HL-60/S4 treated with phorbol 12-myristate 13-acetate at 8.2 ng/mL for 4 days and 3 days (cell line): Measurements from ENCODE around the gene KIF1B.

Experiments used
- in situ Hi-C: fragments of 300-500 bp; cut with MboI; formaldehyde crosslinking; loops from 2 replicates; pipeline ENCODE4 v1.15.0; 2022; ENCODE audit warnings: low sequenced_read_pairs

The KIF1B gene

GRCh38 chr1:10272274-10272673 is 61.9 kb downstream of the KIF1B start:
- in situ Hi-C loops = no loop called here

DNA sequence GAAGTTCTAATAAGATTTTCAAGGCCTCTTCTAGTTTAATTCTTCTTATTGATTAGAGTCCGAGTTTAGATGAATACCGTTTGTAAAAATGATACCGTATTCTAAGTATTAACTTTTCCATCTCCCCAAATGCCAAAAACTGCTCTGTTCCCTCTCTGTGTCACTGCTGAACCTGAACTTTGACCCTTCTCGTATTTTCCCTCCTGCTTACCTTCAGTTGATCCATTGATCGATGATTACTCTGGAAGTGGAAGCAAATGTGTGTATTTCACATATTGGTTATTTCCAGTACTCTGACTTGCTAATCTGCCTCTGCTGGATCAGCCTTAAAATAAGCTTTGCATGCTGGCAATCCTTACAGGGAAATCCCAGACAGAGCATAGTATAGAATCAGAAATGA is 68.5 kb downstream of the KIF1B start:
- in situ Hi-C loops = no loop called here

DNA sequence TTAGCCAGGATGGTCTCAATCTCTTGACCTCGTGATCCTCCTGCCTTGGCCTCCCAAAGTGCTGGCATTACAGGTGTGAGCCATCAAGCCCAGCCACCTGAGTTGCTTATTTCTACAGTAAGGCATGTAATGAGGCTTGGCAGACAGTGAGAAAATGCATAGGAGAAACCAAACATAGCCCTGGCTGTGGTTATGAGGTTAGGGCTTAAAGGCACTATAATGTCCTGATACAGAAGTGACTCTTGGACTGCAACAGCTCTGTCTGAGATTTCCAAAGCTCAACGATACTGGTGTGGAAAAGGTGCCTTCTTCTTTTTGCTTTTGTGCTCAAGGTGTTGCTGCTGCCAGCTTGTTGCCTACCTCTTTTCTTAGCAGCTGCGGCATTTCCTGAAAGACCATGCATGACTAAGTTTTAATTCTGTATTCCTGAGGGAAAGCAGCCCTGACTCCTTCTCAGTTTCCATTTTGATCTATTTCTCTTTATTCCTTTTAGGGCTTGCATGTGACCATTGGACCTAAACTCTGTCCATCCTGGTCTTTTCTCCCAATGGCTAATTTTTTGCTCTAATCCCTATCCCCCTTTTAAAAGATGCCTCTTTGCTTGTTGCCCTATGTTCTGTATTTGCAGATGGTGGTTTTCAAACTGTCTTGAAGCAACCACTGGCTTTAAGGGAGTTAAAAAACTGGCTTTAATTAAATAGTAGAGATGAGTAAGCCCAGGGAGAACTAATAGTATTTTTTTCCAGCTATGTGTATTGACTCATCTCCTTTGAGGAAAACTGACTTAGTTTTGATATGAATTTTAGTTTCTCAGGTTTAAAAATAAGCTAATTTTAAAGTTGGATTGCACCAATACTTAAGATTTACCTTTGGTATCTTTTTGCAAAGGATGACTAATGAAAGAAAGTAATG is 70.3 kb downstream of the KIF1B start:
- in situ Hi-C loops = no loop called here

- in situ Hi-C loops = no loop called here
Measured at GRCh38 chr1:10283318-10283984, 73.1 kb downstream of the KIF1B start.

- in situ Hi-C loops = no loop called here
Measured at GRCh38 chr1:10286244-10286643, 75.9 kb downstream of the KIF1B start.

DNA sequence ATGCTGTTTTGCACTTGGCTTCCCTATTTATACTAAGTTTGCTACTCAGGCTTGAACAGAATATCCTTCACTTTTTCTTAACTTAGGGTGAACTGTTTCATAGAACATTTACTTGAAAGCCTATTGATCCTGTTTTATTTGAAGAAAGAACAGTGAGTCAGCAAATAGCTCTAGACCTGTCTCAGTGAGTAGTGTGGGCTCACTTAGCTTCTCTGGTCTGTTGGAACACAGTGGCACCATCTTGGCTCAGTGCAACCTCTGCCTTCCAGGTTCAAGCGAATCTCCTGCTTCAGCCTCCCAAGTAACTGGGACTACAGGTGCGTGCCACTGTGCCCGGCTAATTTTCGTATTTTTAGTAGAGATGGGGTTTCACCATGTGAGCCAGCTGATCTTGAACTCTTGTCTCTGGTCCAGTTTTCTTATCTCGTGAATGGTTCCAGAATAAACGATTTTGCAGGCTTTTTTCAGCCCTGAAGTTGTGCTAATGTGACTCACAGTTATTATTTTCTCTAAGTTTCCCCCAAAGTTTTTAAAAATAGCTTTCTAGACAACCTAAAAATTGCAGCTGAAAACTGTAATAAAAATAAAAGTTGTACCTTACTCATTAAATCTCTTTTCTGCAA is 76.8 kb downstream of the KIF1B start:
- in situ Hi-C loops = no loop called here

GRCh38 chr1:10288029-10288615 is 77.8 kb downstream of the KIF1B start:
- in situ Hi-C loops = no loop called here

- in situ Hi-C loops = no loop called here
Measured at GRCh38 chr1:10291705-10292104, 81.3 kb downstream of the KIF1B start.

- in situ Hi-C loops = no loop called here
Measured at GRCh38 chr1:10292188-10292587, 81.8 kb downstream of the KIF1B start.

DNA sequence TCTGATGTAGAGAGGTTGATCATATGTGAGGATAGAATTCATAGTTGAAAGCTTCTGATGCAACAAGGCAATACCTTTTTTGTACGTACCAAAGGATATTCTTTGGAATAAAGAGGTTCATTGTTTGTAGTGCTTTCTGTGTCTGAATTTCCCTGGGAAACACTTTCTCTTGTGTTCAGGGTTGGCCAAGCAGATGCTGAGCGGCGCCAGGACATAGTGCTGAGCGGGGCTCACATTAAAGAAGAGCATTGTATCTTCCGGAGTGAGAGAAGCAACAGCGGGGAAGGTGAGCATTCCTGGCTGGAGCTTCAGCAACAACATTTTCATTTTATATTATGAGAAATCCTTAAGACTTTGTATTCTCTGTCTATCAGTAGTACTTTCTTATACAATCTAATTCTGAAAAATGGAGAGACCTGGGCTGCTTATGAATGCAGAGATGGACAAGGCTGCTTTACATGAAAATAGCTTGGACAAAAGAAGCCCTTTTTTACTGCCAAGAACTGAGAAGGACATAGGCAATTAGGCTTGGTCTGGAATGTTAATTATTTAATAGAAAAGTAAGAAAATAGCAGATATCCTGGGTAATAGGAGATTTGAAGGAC is 85.2 kb downstream of the KIF1B start:
- in situ Hi-C loops = no loop called here

DNA sequence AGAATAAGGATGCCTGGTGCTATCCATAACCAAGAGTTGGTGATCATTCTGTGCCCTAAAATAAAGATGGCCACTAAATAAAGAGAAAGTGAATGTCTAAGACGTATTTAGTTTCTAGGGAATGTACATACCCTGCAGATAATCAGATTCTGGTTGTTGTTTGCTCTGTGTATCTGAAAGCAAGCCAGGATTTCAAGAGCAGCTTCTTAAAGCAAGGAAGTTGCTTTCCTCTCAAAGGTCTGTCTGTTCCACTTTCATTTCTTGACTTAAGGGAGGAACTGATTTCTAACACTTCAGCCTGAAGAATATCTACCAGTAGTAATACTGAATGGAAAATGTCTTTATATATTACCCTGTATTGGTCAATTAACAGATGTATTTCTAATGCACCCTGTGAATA is 88.8 kb downstream of the KIF1B start:
- in situ Hi-C loops = no loop called here

DNA sequence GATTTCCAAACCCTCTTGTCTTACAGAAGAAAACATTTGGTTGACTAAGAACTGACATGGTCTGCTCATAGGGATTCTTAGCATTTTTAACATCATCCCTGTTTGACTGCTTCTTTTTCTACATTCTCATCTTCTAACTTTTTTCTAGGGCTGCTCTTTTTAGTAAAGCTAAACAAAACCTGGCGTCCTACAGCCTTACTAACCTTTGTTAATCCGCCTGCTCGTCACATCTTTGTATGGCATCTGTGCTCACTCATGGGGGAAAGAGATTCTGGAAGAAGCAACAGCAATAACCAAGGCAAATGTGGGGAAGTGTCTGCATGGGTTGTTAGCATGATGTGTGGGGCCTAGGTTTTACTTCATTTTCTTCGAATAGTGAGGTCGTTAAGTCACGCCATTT is 92.0 kb downstream of the KIF1B start:
- in situ Hi-C loops = no loop called here

DNA sequence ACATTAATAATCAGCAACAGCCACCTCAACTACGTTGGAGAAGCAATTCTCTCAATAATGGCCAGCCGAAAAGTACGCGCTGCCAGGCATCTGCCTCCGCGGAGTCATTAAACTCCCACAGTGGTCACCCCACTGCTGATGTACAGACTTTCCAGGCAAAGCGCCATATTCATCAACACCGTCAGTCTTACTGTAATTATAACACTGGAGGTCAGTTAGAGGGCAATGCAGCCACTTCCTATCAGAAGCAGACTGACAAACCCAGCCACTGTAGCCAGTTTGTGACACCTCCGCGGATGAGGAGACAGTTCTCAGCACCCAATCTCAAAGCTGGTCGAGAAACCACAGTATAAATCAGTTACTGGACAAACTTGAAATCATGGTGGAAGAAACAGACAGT is 93.9 kb downstream of the KIF1B start:
- in situ Hi-C loops = no loop called here

GRCh38 chr1:10306435-10306834 is 96.1 kb downstream of the KIF1B start:
- in situ Hi-C loops = no loop called here

GRCh38 chr1:10308001-10308400 is 97.6 kb downstream of the KIF1B start:
- in situ Hi-C loops = no loop called here

DNA sequence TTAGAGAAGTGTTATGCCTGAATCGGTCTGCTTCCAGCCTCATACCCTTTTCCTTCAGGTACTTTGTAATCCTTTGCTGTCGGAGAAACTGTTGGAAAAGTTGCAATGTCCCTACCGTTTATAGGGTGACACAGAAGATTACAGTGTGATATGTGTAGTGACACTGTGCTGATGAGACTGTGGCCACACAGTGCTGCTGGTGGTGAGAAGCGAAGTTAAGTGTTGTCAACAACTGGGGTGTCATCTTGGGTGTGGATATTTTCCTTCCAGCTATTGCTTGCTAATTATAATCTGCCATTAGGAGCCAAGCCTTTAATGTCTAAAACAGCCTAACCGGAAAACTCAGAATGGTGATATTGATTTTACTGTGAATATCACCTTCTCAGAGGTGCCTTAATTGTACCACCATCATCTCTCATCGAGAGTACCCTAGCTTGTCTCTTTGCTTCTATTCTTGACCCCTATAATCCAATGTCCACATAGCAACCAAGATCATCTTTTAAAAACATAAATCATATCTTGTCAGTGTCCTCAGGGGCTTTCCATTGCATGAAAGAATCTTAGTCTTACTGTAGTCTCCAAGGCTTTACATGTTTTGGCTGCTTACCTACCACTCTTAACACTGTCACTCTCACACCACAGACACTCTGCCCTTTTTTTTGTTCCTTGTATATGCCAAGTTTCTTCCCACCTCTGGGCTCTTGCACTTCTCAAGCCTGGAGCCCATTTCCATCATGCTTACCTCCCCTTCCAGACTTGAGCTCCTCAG is 99.1 kb downstream of the KIF1B start:
- in situ Hi-C loops = no loop called here

DNA sequence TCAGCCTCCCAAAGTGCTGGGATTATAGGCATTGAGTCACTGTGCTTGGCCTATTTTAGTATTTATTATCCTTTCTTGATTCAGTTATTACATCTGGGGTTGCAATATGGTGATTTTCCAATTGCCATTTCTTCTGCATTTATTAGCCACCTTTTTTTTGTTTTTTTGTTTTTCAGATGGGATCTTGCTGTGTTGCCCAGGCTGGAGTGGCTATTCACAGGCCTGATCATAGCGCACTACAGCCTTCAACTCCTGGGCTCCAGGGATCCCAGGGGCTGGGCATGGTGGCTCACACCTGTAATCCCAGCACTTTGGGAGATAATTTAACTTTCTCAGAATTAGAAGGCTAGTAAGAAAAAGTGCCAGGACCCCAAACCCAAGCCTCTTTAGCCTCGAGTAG is 106.4 kb downstream of the KIF1B start:
- in situ Hi-C loops = no loop called here

DNA sequence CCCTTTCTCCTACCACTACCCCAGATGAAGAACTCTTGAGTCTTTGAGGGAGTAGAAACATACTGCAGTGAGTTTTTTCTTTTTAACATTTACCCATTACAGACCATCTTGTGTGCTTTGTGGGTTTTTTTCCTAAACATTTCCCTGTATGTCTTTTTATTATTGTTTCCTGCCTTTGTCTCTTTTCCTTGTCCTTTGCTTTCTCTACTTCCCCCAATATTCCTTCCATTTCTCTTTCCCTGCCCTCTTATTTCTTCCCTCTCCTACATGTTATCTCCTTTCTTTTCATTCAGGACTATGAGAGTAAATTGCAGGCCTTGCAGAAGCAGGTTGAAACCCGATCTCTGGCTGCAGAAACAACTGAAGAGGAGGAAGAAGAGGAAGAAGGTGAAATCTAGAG is 109.4 kb downstream of the KIF1B start:
- in situ Hi-C loops = no loop called here

DNA sequence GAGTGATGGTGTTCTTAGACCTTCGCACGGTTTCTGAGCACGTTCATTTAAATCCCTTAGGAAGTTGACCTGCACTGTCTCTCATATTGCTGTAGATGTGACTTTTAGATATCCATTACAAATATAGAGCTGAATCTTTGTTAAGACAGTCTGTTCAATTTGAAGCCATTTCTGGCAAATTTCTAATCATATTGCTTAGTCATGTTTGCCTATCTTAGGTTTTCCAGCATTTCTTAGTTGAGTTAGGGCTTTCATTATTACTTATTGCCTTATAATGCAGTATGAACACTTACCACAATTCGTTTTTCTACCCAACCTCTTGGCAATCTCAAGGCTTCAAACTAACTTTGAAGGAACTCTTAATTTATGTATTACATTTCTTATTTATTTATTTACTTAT is 110.0 kb downstream of the KIF1B start:
- in situ Hi-C loops = no loop called here

GRCh38 chr1:10322821-10323220 is 112.5 kb downstream of the KIF1B start:
- in situ Hi-C loops = no loop called here
